SU-DHL-6 (cell line): ENCODE data around the gene POLR3H.

Experiments used
- EZH2phosphoT487 ChIP-seq: fragments of 200-600 bp; sonication (generic), shearing (Covaris generic); conservative IDR thresholded peaks from 2 replicates; pipeline ENCODE4 v1.6.1; 2018; ENCODE audit warnings: mild to moderate bottlenecking, antibody characterized with exemption, low read length, moderate library complexity, mixed read lengths
- TF ChIP-seq, protein P1 (sequence below): fragments of 200-600 bp; sonication (generic); IDR thresholded peaks from one replicate; pipeline ENCODE4 v1.5.1; 2017; ENCODE audit warnings: antibody characterized with exemption, mild to moderate bottlenecking, low read length, moderate library complexity; ENCODE audit not compliant: insufficient read depth, poor library complexity, severe bottlenecking

DNA sequence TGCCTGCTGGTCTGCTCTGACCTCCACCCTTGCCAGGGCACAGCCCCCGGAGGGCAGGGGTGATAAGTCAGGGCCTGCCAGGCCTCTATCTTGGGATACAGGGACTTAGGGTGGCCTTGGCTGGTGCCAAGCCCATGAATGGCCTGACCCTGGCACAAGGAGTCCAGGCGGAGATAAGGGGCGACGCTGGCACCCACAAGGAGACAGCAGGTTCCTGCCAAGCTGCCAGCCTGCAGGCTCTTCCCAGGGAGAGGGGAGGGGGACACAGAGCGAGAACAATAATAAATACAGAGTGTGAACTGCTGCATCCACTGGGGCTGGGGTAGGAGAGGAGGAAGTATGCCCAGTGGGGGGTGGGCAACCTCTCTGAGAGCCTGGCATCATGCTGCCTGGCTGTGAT, 17.5 kb upstream of the POLR3H start:
- TF ChIP-seq EZH2phosphoT487: no peak
- TF ChIP-seq, protein P1, sequence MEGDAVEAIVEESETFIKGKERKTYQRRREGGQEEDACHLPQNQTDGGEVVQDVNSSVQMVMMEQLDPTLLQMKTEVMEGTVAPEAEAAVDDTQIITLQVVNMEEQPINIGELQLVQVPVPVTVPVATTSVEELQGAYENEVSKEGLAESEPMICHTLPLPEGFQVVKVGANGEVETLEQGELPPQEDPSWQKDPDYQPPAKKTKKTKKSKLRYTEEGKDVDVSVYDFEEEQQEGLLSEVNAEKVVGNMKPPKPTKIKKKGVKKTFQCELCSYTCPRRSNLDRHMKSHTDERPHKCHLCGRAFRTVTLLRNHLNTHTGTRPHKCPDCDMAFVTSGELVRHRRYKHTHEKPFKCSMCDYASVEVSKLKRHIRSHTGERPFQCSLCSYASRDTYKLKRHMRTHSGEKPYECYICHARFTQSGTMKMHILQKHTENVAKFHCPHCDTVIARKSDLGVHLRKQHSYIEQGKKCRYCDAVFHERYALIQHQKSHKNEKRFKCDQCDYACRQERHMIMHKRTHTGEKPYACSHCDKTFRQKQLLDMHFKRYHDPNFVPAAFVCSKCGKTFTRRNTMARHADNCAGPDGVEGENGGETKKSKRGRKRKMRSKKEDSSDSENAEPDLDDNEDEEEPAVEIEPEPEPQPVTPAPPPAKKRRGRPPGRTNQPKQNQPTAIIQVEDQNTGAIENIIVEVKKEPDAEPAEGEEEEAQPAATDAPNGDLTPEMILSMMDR: no peak
